ENCODE measurements around the gene CREB5.

CREB5 gene

DNA sequence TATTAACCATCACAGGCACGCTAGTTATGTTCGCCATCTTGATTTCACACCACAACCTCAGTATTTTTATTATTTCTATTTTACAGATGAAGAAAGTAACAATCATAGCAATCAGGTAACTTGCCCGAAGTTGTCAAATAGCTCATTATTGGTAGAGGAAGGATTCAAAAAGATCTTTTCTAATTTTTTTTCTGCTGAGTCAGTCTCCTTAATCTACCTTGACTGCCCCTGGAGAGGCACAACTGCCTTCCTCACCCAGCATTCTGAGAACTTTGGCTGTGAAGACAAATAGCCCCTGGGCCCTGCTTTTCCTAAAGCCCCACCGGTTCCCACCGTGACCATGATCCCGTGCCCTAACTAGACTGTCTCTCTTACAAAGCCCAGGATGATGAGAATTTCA is 446.6 kb downstream of the CREB5 start:
- no peak overlapping the region for H3K27ac Mint-ChIP-seq
- no peak for DNase-seq (ENCODE audit: low spot score)
- H3K9me3 Mint-ChIP-seq: no peaks in the 10 kb centered on the region
- peaks cover 11% of the 10 kb centered on the region for H3K27me3 Mint-ChIP-seq (ENCODE audit: low read depth)
- no peak overlapping the region for H3K4me3 Mint-ChIP-seq
- H3K36me3 Mint-ChIP-seq (ENCODE audit: low read depth): no peaks in the 10 kb centered on the region
- no peaks in the 10 kb centered on the region for H3K4me1 Mint-ChIP-seq (ENCODE audit: low read depth)

DNA sequence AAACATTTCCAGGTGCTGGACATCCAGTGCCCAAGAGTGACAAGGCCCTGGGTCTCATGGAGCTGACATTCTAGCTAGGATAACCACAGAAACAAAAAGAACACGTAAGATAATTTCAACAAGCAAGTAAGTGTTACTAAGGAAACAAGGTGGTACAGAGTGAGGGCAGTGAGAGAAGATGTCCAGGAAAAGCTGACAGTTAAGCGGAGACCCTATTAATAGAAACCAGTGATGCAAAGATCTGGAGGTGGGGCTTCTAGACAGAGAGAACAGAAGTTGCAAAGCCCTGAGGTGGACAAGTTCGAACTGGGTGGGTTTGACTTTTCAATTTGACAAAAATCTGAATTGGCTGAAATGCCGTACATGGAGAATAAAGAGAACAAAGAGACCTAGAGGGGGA is 449.5 kb downstream of the CREB5 start:
- Mint-ChIP-seq H3K9me3 (no peaks in the 10 kb centered on the region), H3K4me1 (ENCODE audit: low read depth) (no peaks in the 10 kb centered on the region), H3K4me3 (no peak overlapping the region), H3K27me3 (ENCODE audit: low read depth) (peaks cover 2% of the 10 kb centered on the region), H3K36me3 (ENCODE audit: low read depth) (no peaks in the 10 kb centered on the region), H3K27ac (no peak overlapping the region)
- DNase-seq (ENCODE audit: low spot score): no peak

DNA sequence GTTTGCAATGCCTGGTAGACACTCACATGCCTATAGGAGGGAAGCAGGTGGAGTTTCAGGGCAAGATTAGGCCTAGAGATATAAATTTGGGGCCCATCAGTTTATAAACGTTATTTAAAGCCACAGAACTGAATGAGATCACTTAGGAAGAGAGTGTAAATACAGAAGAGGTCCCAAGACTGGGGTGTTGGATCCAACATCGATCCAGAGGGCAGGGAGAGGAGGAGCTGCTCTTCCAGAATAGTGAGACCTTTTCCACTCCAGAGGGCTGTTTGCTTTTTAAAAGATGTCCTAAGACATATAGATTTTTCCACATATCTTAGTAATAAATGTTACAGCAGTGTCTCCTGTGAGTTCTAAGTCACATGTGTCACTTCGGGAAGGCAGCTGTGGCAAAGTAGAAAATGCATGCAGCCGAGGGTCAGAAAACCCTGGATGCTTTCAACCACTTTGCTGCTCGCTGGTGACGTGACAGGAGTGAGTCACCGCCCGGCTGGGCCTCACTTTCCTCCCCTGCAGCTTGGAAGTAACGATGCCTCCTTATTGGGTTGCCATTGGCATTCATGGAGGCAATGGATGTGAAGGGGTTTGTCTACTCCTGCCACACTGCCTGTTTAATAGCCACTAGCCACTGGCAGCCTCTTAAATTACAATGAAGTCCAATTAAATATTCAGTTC is 450.4 kb downstream of the CREB5 start:
- H3K27me3 Mint-ChIP-seq (ENCODE audit: low read depth): no peaks in the 10 kb centered on the region
- no peaks in the 10 kb centered on the region for H3K9me3 Mint-ChIP-seq
- no peak overlapping the region for H3K4me3 Mint-ChIP-seq
- DNase-seq (ENCODE audit: low spot score): no peak
- H3K4me1 Mint-ChIP-seq (ENCODE audit: low read depth): no peaks in the 10 kb centered on the region
- no peak overlapping the region for H3K27ac Mint-ChIP-seq
- H3K36me3 Mint-ChIP-seq (ENCODE audit: low read depth): no peaks in the 10 kb centered on the region

DNA sequence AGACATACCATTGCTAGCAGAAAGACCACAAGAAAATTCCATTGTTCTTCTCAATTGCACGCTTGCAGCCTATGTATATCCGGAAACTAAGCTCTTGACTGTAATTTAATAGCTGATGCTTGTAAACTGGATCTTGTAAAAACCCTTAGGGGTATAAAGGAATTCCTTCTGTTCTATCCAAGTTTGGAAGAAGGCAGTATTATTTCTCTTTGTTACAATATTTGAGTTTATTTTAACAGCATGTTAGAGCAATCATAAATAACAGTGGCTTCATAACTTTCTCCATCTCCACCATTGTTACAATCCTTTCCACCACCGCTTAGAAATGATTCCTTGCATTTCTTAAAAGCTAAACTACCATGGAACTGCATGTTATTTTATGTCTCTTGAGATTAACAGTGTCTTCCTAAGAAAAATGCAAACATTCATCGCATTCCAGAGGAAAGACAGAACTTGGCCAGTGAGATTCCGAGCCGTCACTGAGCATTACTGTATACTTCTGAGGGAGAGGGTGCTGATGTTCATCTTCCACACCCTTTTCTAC is 453.4 kb downstream of the CREB5 start:
- Mint-ChIP-seq H3K4me3 (no peak overlapping the region), H3K36me3 (ENCODE audit: low read depth) (no peaks in the 10 kb centered on the region), H3K27me3 (ENCODE audit: low read depth) (no peaks in the 10 kb centered on the region), H3K27ac (no peak overlapping the region), H3K9me3 (no peaks in the 10 kb centered on the region), H3K4me1 (ENCODE audit: low read depth) (no peaks in the 10 kb centered on the region)
- DNase-seq (ENCODE audit: low spot score): no peak

DNA sequence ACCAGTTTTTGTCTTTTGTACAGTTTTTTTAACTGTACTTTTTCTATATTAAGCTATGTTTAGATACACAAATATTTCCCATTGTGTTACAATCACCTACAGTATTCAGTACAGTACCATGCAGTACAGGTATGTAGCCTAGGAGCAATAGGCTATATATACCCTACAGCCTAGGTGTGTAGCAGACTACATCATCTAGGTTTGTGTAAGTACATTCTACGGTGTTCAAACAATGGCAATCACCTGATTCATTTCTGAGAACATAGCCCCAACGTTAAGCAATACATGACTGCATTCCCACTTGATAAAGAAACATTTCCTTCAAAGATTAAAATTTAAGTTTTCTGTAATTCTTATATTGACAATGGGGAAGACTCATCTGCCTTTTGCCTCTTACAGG is 456.4 kb downstream of the CREB5 start:
- H3K4me3 Mint-ChIP-seq: no peak overlapping the region
- DNase-seq (ENCODE audit: low spot score): no peak
- no peak overlapping the region for H3K27ac Mint-ChIP-seq

GRCh38 chr7:28871077-28871476 is 458.8 kb downstream of the CREB5 start:
- Mint-ChIP-seq H3K27me3 (ENCODE audit: low read depth) (peaks cover 6% of the 10 kb centered on the region), H3K4me1 (ENCODE audit: low read depth) (no peaks in the 10 kb centered on the region), H3K9me3 (no peaks in the 10 kb centered on the region), H3K27ac (no peak overlapping the region), H3K36me3 (ENCODE audit: low read depth) (no peaks in the 10 kb centered on the region), H3K4me3 (no peak overlapping the region)
- DNase-seq (ENCODE audit: low spot score): no peak

More for the DNA sequence above, 456.4 kb downstream of the CREB5 start:
- H3K27me3 Mint-ChIP-seq (ENCODE audit: low read depth): peaks cover 3% of the 10 kb centered on the region
- no peaks in the 10 kb centered on the region for H3K36me3 Mint-ChIP-seq (ENCODE audit: low read depth)
- no peaks in the 10 kb centered on the region for H3K9me3 Mint-ChIP-seq
- H3K4me1 Mint-ChIP-seq (ENCODE audit: low read depth): no peaks in the 10 kb centered on the region

DNA sequence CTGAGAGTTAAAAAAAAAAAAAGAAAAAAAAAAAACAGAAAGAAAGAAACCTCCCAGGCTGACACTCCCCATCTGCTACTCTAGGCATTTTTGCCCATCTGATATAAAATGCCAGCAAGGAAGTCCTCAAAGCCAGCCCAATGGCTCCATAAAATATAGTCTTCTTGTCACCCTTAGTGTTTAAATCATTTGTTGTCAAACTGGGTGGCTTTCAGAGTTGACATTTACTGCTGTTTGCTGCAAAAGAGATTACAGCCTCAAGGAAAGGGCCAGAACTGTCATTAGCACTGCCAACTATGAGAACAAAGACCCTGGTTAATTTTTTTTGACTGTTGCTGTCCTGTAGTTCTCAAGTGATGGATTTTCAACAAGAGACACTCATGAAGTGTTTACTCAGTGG is 459.3 kb downstream of the CREB5 start:
- no peaks in the 10 kb centered on the region for H3K36me3 Mint-ChIP-seq (ENCODE audit: low read depth)
- H3K27ac Mint-ChIP-seq: no peak overlapping the region
- H3K9me3 Mint-ChIP-seq: no peaks in the 10 kb centered on the region
- DNase-seq (ENCODE audit: low spot score): no peak
- H3K4me1 Mint-ChIP-seq (ENCODE audit: low read depth): no peaks in the 10 kb centered on the region
- no peak overlapping the region for H3K4me3 Mint-ChIP-seq
- peaks cover 6% of the 10 kb centered on the region for H3K27me3 Mint-ChIP-seq (ENCODE audit: low read depth)

DNA sequence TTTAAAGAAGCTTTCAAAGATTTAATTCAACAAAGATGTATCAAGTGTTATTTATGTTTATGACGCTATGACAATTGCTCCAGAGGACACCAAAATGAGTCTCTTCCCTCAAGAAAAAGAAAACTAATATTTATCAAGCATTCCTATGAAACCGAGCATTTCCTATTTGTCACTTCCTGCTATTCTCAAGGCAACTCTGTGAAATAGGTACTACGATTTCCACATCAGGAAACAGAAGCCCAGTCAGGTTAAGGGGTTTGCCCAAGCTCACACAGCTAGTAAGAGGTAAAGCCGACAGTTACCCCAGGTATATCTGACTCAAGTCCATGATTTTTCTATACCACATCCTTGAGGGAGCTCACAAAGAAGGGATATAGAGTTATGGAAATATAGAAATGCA is 459.9 kb downstream of the CREB5 start:
- no peaks in the 10 kb centered on the region for H3K36me3 Mint-ChIP-seq (ENCODE audit: low read depth)
- H3K27me3 Mint-ChIP-seq (ENCODE audit: low read depth): peaks cover 6% of the 10 kb centered on the region
- no peaks in the 10 kb centered on the region for H3K4me1 Mint-ChIP-seq (ENCODE audit: low read depth)
- DNase-seq (ENCODE audit: low spot score): no peak
- H3K4me3 Mint-ChIP-seq: no peak overlapping the region
- no peak overlapping the region for H3K27ac Mint-ChIP-seq
- H3K9me3 Mint-ChIP-seq: no peaks in the 10 kb centered on the region

DNA sequence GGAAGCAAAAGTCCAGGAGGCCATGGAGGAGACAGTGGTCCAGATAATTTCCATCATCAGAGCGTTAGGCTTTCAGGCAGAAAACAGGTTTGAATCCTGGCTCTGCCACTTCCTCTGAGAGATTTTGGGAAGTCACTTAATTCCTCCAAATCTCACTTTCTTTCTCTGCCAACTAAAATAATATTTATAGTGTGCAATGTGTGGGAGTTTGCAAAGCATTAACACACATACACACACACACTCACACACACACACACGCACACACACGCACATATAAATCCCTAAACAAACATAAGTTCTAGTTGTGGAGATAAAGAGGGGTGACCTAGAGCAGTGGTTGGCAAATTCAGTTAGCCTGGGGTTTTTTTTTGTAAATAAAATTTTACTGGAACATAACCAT is 461.0 kb downstream of the CREB5 start:
- DNase-seq (ENCODE audit: low spot score): no peak
- no peaks in the 10 kb centered on the region for H3K4me1 Mint-ChIP-seq (ENCODE audit: low read depth)
- no peak overlapping the region for H3K4me3 Mint-ChIP-seq
- H3K27ac Mint-ChIP-seq: no peak overlapping the region
- no peaks in the 10 kb centered on the region for H3K36me3 Mint-ChIP-seq (ENCODE audit: low read depth)
- H3K9me3 Mint-ChIP-seq: no peaks in the 10 kb centered on the region
- peaks cover 6% of the 10 kb centered on the region for H3K27me3 Mint-ChIP-seq (ENCODE audit: low read depth)

GRCh38 chr7:28874001-28874400 is 461.7 kb downstream of the CREB5 start:
- peaks cover 6% of the 10 kb centered on the region for H3K27me3 Mint-ChIP-seq (ENCODE audit: low read depth)
- H3K27ac Mint-ChIP-seq: no peak overlapping the region
- H3K4me1 Mint-ChIP-seq (ENCODE audit: low read depth): no peaks in the 10 kb centered on the region
- H3K36me3 Mint-ChIP-seq (ENCODE audit: low read depth): no peaks in the 10 kb centered on the region
- H3K4me3 Mint-ChIP-seq: no peak overlapping the region
- no peaks in the 10 kb centered on the region for H3K9me3 Mint-ChIP-seq
- no peak for DNase-seq (ENCODE audit: low spot score)

All from T-helper 2 cell treated with Interferon-gamma antibody and Interleukin-4, amounts not matched to agents 5 μg/mL and 100 μg/mL, for 36 hours (primary cell).